GM18505 (cell line): ENCODE measurements around the gene MEF2A.
"Not testable (repeated sequence)": the region's sequence is repeated elsewhere in the genome, so short reads cannot be mapped to it uniquely, and the experiment has no call there.

Experiments
- ATAC-seq: cut with Tn5 transposase; IDR thresholded peaks from one replicate; pipeline ENCODE4 v1.9.1; 2021; ENCODE audit not compliant: unreplicated experiment
- POLR2A ChIP-seq: IDR thresholded peaks from 4 replicates; pipeline ENCODE4 v1.6.1; 2011; ENCODE audit warnings: borderline replicate concordance; ENCODE audit not compliant: insufficient read depth, insufficient read length; ENCODE audit errors: extremely low read depth

Gene MEF2A

GRCh38 chr15:99630607-99631131 lies 64.9 kb downstream of the MEF2A start:
- TF ChIP-seq POLR2A: no peak
- peak; percentile 13 for ATAC-seq

DNA sequence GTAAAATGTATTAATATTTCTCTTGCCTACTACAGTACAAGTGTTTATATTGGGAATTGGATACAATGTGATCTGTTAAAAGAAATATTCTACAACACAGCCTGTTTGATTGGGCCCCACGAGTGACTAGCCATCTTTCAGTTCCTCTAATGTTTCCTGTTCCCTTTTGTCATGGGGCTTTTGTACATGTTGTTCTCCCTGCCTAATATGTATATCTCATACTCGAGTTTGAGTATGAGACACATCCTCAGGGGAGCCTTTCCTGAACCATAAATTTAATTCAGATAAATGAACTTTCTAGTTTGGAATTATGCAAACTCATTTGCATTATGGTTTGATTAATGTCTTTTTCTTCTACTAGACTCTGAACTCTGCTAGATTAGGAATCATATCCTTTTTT lies 65.5 kb downstream of the MEF2A start:
- peak; percentile 87 for ATAC-seq
- TF ChIP-seq POLR2A: no peak

DNA sequence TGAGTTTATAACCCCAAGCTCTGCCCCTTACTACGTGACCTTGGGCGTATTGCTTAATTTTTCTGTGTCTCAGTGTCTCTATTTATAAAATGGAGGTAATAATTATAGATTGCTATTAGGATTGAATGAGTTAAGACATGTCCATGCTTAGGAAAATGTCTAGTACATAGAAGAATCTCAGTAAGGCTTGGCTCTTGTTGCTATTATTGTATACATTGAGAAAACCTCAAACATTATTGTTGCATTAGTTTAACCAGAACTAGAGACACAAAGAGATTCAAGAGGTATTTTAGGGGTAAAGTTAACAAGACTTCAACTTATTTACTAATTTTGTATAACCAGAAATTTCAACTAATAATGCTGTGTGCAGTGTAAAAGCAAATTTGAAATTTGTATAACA lies 66.7 kb downstream of the MEF2A start:
- no peak for TF ChIP-seq POLR2A
- no peak for ATAC-seq

DNA sequence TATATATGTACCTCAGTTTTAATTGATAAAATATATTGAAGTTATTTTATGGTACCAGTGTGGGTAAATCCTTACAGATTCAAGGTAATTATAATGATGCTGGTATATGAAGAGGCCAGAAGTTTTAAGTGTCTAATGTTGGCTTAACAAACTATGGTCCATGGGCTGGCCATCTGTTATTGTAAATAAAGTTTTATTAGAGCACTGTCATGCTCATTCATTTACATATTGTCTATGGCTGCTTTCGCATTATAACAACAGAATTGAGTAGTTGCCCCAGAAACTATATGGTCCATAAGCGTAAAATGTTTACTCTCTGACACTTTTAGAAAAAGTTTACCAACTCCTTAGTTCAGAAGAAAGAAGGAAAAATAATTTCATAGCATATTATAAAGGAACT lies 67.9 kb downstream of the MEF2A start:
- TF ChIP-seq POLR2A: no peak
- no peak for ATAC-seq

DNA sequence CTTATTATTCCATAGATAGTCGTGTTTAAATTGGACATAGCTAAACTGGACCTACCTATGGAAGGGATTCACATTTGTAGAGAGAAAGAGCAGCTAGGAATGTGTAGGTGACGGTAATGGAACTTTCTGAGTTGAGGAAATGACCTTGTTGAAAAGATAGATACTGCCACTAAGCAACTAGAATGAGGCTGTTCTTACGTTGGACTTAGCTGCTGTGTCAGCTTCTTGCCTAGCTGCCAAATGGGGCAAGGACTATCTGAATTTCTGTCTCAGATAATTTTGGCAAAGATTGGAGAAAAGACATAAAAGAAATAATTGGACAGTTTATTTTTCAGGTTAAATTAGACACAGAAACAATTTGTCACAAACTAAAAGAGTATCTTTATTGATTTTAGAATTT lies 68.8 kb downstream of the MEF2A start:
- no peak for ATAC-seq
- no peak for TF ChIP-seq POLR2A

DNA sequence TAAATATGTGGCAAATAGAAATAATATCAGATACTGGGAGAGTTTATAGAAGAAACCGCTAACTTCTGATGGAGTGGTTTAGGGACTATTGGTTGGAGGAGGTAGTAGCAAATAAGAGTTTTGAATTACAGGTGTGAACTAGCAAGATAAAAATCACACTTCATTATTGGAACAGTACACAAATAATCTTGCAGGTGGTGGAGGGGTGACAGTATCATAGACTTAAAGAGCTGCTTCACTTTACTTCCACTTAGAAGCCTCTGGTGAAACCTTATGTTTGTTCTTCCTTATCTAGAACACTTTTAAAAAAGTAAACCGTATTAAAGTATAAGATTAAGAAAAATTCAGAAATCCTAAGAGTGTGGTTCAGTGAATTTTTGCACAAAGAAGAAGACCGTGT lies 69.4 kb downstream of the MEF2A start:
- no peak for TF ChIP-seq POLR2A
- ATAC-seq: no peak

DNA sequence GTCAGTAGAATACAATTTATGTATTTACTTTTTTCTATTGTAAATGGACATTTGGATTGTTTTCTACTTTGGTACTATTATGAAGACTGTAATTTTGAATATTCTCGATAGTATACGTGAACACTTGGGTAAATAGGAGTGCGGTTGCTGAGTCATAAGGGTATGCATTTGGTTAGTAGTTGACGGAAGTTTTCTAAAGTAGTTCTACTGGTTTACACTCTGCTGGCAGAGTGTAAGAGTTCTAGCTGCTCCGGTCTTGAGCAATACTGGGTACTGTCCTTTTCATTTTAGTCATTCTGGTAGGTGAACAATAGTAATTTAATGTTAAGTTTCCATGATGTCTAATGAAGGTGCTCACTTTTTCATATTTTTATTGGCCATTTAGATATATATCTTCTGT lies 70.0 kb downstream of the MEF2A start:
- ATAC-seq: peak; percentile 61
- no peak for TF ChIP-seq POLR2A

DNA sequence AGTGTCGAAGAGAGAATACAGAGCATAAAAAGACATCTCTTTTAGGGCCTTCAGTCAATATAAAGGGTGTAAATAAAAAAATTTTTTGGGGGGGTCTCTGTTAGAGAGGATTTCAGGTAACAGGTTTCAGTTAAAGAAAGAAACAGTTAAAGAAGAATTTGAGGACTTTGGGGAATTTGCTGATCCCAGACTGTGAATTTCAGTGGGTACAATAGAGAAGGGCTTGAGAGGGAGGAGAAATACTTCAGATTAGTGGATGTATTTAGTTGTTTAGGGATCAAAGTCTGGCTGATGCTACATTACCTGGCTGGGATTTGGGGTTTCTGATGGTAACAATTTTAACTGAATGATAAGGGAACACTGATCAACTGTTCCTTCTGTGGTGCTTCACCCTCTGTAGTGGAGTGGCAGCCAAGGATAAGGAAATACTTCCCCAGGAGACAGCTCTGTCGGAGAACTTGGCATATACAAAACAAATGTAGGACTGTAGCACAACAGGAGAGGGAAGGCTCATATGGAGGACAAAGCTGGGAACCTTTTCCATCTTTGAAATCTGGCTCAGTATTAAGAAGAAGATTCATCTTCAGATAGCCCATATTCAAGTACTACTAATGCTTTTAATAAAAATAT lies 79.2 kb downstream of the MEF2A start:
- no peak for ATAC-seq
- no peak for TF ChIP-seq POLR2A

DNA sequence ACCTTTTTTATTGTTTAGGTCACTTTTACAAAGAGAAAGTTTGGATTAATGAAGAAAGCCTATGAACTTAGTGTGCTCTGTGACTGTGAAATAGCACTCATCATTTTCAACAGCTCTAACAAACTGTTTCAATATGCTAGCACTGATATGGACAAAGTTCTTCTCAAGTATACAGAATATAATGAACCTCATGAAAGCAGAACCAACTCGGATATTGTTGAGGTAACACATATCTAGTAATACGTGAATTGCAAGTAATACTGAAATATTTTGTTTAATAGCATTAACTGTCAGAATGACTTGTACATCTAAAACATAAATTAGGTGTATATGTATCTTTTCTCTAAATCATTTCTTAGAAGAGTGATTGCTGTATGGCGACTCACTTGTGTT lies 79.8 kb downstream of the MEF2A start:
- no peak for ATAC-seq
- no peak for TF ChIP-seq POLR2A

DNA sequence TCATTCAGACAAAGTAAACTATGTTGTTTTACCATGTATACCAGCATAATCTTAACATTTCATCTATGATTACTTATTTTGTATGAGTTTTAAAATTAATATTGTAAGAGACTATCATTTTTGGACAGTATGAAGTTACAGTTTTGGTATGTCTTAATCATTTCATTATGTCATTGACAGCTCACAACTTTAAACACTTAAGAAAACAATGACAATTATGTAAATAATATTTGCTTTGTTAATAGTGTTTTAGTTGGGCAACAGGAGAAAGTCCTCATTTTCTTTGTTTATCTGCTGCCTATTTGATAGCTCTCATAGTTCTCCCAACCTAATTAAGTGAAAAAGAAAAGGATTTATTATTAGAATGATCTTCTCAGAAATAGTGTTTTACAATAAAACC lies 80.2 kb downstream of the MEF2A start:
- no peak for TF ChIP-seq POLR2A
- no peak for ATAC-seq

GRCh38 chr15:99651023-99651807 lies 85.4 kb downstream of the MEF2A start:
- TF ChIP-seq POLR2A: no peak
- no peak for ATAC-seq

- no peak for TF ChIP-seq POLR2A
- no peak for ATAC-seq
Observed at GRCh38 chr15:99656205-99656604, 90.4 kb downstream of the MEF2A start.

GRCh38 chr15:99657996-99658395 lies 92.2 kb downstream of the MEF2A start:
- TF ChIP-seq POLR2A: no peak
- ATAC-seq: no peak

GRCh38 chr15:99662903-99663302 lies 97.1 kb downstream of the MEF2A start:
- TF ChIP-seq POLR2A: no peak
- ATAC-seq: no peak

GRCh38 chr15:99666073-99666472 lies 100.3 kb downstream of the MEF2A start:
- ATAC-seq: not testable (repeated sequence)

GRCh38 chr15:99668533-99669182 lies 102.9 kb downstream of the MEF2A start:
- ATAC-seq: no peak
- no peak for TF ChIP-seq POLR2A
